ENCODE results near the gene F11.
A peak's percentile ranks its signal among the peaks of the same experiment; 100 is the strongest.
"Not testable (repeated sequence)": the region's sequence is repeated elsewhere in the genome, so short reads cannot be mapped to it uniquely, and the experiment has no call there.

The F11 gene

DNA sequence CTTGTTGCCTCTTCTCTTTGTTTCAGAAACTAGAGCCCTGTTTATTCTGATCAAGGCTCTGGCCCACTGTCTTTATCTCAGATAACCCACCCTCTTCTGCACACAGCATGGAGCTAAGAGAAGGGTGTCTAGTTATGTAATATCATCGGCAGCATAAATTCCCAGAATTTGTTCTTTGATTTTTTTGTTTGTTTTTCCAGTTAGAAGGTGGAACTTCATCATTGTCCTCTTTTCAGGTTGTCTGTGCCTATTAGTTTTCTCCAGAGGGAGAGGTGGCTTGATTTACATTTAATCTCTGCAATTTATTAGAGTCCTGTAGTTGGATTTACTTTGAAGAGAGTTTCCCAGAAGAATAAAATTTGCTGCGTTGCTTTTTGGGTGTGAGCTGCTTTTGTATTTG is 15.2 kb upstream of the F11 start:
- no peak for DNase-seq

- DNase-seq, result no peak
These were observed 10.9 kb upstream of the F11 start for GRCh38 chr4:186255122-186255521.

DNA sequence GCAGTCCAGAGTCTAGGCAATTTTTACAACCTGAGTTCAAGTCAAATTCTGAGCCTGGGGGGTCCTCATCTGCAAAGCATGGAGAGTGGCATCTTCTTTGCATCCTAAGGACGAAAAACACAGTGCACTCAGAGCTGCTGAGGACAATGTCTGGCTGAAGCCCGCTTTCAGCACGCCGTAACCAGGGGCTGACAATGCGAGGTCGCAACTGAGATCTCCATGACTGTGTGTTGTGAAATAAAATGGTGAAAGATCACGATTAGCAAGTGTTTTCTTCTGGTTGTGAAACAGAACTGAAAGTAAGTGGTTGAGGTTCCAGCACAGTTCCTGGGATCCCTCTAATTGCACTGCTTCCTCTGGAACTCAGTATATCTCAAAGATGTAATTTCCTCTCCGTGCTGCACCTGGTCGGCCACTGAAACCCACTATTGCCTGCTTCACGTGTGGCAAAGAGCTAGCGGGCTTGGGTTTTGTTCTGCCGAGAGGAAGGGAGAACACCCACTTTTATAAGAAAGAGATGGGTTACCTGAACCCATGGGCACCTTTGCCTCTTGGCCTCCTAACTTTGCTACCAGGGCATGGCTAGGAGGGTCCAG is 7.7 kb upstream of the F11 start:
- no peak for DNase-seq

DNA sequence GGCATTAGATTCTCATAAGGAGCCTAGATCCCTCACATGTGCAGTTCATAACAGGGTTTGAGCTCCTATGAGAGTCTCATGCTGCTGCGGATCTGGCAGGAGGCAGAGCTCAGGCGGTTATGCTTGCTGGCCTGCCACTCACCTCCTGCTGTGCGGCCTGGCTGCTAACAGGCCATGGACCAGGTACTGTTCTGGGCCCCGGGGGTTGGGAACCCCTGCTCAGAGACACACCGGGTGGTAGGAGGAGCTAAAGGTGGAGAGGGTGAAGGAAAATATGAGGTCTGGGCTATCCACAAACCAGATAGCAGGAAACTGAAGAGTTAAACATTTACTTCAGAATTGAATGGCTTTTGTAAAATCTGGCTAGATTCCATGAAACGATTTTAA is 5.9 kb upstream of the F11 start:
- DNase-seq, result no peak

DNA sequence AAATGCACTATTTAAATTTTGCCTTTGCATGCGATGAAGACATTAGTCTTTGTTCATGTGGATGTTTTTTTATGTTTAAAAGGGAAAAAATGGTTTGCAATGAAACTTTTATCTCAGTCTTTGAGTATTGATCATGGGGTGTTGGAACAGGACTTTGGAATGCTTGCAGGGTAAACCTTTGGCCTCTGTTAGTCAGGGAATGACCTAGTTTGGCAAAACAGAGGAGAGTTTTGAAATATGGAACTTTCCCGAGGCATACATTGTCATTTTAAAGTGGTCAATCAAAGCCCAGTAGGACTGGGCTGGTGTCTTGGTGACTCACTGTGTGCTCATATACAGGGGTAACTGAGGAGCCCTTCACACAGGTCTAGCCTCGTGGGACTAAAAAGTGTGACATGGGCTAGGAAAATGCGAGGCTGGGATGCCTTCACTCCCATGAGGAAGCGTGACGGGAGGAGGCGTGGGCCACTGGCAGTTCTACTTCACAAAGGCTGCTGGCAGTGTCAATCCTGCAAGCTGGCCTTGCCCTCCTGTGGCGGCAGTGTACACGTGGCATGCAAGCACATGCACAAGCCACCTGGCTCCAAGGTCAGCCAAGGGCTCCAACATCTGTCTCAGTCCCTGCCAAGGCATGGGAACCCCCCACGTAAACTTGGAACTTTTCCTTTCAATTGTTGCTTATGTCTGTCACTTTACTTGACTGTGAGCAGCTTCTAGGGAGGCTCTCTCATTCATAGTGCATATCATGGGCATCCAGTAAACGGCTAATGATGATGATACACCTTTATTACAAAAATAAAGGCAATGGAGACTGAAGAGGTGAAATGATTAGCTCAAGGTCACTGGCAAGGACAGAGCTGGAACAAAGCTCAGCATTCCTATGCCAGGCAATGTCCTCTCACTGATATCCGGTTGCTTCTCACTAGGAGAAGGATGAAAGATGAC is 5.2 kb upstream of the F11 start:
- DNase-seq, result no peak

DNA sequence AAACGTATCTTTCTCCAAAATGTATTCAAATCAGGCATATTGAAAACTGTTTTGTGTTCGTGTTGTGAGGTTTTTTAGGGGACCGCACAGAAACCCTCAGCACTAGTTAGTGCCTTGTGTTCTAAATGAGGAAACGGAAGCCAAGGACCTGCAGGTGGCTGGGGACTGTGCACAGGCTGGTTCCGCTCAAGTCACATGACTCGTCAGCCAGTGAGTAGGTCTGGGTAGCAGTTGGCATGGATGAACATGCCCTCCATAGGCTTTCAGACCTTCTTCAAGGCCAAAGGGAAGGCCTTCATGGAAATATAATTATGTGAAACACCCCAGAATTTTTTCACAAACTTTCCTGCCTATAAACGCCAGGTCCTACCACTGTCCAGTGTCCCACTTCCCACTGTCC is 1.3 kb upstream of the F11 start:
- no peak for DNase-seq

DNA sequence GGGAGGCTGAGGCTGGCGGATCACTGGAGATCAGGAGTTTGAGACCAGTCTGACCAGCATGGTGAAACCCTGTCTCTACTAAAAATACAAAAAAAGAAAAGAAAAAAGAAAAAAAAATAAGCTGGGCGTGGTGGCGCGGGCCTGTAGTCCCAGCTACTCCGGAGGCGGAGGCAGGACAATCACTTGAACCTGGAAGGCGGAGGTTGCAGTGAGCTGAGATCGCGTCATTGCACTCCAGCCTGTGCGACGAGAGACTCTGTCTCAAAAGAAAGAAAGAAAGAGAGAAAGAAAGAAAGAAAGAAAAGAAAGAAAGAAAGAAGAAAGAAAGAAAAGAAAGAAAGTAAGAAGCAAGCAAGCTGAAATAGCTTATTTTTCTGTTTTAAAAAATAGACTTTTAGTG is 739 bp upstream of the F11 start:
- DNase-seq, result not testable (repeated sequence)

DNA sequence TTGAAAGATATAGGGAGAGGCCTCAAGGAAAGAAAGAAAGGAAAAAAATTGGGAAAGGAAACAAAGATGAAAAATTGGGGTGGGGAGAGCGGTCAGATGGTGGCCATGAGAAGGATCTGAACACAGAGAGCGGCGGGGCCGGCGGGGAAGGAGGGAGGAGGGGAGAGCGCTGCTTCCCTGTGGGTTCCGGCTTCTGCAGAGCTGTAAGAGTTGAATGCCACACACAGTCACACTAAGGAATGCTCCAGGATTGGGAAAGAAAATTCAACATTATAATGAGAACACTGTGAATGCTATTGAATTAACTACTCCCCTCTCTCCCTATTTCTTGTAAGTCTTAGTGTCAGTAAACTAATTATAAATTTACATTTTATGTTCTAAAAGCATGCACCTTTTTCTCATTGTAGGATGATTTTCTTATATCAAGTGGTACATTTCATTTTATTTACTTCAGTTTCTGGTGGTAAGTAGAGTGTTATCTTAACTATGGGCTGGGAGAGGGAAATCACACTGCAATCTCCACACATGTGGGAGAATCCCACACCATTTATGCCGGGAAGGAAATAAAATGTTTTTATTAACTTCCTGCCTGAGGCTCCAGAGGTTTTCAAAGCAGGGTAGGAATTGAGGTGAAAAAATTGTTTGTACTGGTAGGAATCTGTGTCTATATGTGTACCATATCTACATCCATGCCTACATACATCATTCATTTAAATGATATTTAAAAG is 904 bp downstream of the F11 start:
- DNase-seq, result no peak

GRCh38 chr4:186271081-186271678 is 5.2 kb downstream of the F11 start:
- DNase-seq, result no peak

- DNase-seq, result no peak
These were observed 6.9 kb downstream of the F11 start for GRCh38 chr4:186272699-186273391.

GRCh38 chr4:186273392-186273789 is 7.4 kb downstream of the F11 start:
- not testable (repeated sequence) for DNase-seq

DNA sequence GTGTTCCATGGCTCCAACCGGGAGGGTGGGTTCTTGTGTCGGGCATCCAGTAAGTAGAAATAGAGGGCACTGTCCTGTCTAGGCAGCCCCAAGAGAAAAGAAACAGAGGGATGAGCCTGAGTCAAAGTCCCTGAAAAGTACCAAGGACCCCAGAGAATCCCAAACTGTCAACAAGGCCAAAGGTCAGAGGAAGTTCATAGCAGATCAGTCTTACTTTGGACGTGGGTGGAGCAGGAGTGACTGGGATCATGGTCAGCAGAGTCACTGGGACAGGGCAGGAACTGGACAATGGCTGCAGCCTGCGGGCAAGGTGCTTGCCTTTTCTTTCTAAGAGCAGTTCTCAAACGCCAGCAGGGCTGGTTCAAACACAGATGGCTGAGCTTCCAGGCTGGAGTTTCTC is 17.3 kb downstream of the F11 start:
- DNase-seq, result no peak

DNA sequence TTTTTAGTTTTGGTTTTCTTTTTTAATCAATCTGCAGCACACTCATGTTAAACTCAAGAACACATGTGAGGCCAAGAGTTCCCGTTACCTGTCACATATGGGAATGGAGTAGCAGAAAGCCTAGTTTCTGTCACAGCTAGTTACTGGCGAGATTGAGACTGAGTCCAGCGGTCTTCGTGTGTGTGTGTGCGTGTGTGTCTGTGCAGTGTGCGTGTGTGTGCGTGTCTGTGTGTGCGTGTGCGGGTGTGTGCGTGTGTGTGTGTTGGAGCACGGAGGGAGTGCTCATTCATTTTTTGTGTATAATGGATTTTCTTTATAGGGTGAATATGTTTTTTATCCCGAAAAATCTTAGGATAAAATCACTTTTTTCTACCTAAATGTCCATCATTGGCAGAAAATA is 19.2 kb downstream of the F11 start:
- DNase-seq, result no peak

DNA sequence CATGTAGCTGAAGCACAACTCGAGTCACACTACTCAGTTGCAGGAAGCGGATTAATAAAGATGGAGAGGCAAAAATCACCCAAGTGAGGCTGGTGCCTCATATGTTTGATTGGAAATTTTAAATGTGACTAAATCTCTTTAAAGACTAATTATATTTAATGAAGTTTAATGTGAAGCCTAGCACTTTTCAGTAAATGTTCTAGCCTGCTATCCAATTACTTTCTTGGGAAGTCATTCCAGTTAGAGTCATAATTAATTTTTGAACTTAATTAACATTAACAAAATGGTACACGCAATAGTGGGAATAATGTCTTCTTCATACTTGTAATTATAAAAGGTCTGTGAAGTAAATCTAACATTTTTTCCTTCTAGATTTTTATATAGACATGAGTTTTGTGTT is 20.6 kb downstream of the F11 start:
- no peak for DNase-seq

GRCh38 chr4:186291256-186291890 is 25.4 kb downstream of the F11 start:
- no peak for DNase-seq

GRCh38 chr4:186294160-186294559 is 28.2 kb downstream of the F11 start:
- DNase-seq, result no peak

DNA sequence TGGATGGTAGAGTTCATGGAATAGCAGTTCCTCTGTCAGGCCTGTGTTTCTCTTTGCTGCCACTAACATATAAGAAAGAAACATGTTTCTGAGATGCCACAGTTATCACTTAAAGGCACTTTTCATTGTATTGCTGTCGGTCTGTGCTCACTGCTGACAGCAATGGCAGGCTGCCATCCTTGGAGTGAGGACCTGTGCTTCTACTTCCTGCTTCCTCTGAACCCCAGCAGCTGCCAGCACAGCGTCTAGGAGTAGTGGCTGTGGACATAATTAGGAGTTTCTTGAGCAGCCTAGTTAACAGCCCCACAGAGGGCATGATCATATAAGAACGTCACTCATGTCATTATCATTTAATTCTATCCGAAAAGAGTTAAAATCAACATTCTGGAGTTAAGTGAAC is 30.5 kb downstream of the F11 start:
- no peak for DNase-seq

GRCh38 chr4:186297013-186297645 is 31.1 kb downstream of the F11 start:
- DNase-seq, result peak in 1 of 2 experiments; percentile 25

GRCh38 chr4:186298031-186298647 is 32.1 kb downstream of the F11 start:
- DNase-seq, result no peak

DNA sequence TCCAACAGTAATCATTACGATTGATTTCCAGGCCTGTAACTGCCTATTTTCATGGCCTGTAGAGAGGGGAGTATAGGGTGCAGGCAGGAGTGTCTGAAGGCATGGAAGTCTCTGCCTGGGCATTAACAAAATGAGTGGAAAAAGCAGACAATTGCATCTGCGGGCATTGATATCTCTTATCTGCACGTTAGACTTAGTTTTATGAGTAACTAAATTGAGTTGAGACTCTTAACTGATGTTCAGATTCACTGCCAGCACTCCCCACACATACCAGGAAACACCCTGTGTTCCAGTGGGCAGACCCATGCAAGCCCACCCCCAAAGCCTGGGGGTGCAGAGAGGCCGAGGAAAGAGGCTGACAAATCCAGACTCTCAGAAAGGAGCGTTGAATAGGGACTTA is 33.3 kb downstream of the F11 start:
- DNase-seq, result no peak

GRCh38 chr4:186300659-186301390 is 34.8 kb downstream of the F11 start:
- no peak for DNase-seq

All from SW 1271 (cell line).